ENCODE data around the gene NAA60. TPM values are rescaled to one million over a fixed set of nuclear protein-coding genes. Genes with fewer than 3 reads are reported as not detected.

The NAA60 gene
- total and polyA plus RNA-seq, 4 donors = 11.3 to 41.3 (median 25.6) TPM

DNA sequence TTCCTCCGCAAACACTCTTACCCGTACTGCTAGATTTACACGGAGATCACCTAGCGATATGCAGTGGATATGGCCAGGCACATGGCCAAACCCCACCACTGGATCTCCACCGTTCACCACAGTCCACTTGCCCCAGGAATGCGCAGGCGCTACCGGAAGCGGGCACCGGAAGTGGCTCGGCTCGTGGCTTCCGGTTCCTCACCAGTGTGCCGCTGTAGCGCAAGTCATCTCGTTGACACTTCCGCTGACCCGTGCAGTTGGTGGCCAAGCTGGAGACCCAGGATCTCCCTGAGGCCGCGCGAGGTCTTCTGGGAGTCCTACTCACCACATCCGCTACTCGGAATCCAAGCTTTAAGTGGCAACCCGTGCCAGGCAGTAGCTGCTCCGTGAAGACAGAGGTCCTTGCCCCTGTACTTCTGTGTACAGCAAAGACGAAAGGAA, 11.7 kb upstream of the NAA60 start:
- Histone ChIP-seq H3K27me3 (ENCODE audit: control insufficient read depth in 4 of 4, insufficient read depth in 4 of 4, low read length in 3 of 4) (no peaks in the 10 kb centered on the region), H3K36me3 (ENCODE audit: control insufficient read depth in 4 of 4, insufficient read depth in 3 of 4, low read depth in 1 of 4, low read length in 3 of 4) (peaks cover 1 to 9% (median 6%) of the 10 kb centered on the region in 4 donors), H3K9me3 (ENCODE audit: control insufficient read depth in 4 of 4, low read length in 3 of 4) (peaks cover 0 to 6% (median 3%) of the 10 kb centered on the region in 4 donors), H3K9ac (ENCODE audit: low read depth in 1 of 2, low read length in 2 of 2) (no peak overlapping the region), H3K4me1 (ENCODE audit: control insufficient read depth in 4 of 4, insufficient read depth in 4 of 4, low read length in 3 of 4) (no peaks in the 10 kb centered on the region), H3K27ac (ENCODE audit: low read depth in 1 of 2, low read length in 2 of 2) (no peak overlapping the region), H3K4me3 (ENCODE audit: low read depth in 1 of 3, low read length in 3 of 3) (peak overlapping the region in 2 of 3 donors; percentile 49)
- 69% methylated on average over 26 of the region's 26 CpGs for WGBS
- peak; percentile 48 for DNase-seq (ENCODE audit: low spot score)
- TF ChIP-seq GABPA (IDR thresholded peaks at IDR 0.05 in 1 of 2, conservative IDR thresholded peaks at IDR 0.05 in 1 of 2) = peak; percentile 76 to 91
- TF ChIP-seq, protein P1, sequence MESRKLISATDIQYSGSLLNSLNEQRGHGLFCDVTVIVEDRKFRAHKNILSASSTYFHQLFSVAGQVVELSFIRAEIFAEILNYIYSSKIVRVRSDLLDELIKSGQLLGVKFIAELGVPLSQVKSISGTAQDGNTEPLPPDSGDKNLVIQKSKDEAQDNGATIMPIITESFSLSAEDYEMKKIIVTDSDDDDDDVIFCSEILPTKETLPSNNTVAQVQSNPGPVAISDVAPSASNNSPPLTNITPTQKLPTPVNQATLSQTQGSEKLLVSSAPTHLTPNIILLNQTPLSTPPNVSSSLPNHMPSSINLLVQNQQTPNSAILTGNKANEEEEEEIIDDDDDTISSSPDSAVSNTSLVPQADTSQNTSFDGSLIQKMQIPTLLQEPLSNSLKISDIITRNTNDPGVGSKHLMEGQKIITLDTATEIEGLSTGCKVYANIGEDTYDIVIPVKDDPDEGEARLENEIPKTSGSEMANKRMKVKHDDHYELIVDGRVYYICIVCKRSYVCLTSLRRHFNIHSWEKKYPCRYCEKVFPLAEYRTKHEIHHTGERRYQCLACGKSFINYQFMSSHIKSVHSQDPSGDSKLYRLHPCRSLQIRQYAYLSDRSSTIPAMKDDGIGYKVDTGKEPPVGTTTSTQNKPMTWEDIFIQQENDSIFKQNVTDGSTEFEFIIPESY (IDR thresholded peaks at IDR 0.05) = no peak
- TF ChIP-seq HNF4G (IDR thresholded peaks at IDR 0.05) = no peak

DNA sequence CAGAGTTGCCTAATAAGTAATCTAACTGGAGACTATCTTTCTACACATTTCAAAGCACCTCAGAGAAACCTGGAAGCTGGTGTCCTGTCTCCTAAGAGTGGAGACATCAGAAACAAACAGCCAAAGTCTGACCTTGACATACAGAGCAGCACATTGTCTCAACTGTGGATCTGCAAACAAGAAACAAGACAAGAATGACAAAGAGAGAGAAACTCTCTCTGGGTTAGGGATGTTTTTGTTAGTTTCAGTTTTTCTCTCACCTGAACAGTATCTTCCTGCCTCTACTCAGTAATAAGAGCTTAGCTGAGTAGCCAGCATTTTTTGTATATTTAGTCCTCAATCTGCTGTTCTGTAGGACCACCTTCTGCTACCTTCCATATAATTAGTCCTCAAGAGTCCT, 9.1 kb upstream of the NAA60 start:
- peaks cover 1 to 12% (median 9%) of the 10 kb centered on the region in 4 donors for H3K36me3 ChIP-seq (ENCODE audit: control insufficient read depth in 4 of 4, insufficient read depth in 3 of 4, low read depth in 1 of 4, low read length in 3 of 4)
- no peaks in the 10 kb centered on the region for H3K4me1 ChIP-seq (ENCODE audit: control insufficient read depth in 4 of 4, insufficient read depth in 4 of 4, low read length in 3 of 4)
- TF ChIP-seq RAD21 (IDR thresholded peaks at IDR 0.05) (no peak), FOXA1 (IDR thresholded peaks at IDR 0.05) (no peak), EGR1 (IDR thresholded peaks at IDR 0.05; ENCODE audit: low read depth in 2 of 2) (no peak), SP1 (IDR thresholded peaks at IDR 0.05) (no peak)
- TF ChIP-seq, protein P2, sequence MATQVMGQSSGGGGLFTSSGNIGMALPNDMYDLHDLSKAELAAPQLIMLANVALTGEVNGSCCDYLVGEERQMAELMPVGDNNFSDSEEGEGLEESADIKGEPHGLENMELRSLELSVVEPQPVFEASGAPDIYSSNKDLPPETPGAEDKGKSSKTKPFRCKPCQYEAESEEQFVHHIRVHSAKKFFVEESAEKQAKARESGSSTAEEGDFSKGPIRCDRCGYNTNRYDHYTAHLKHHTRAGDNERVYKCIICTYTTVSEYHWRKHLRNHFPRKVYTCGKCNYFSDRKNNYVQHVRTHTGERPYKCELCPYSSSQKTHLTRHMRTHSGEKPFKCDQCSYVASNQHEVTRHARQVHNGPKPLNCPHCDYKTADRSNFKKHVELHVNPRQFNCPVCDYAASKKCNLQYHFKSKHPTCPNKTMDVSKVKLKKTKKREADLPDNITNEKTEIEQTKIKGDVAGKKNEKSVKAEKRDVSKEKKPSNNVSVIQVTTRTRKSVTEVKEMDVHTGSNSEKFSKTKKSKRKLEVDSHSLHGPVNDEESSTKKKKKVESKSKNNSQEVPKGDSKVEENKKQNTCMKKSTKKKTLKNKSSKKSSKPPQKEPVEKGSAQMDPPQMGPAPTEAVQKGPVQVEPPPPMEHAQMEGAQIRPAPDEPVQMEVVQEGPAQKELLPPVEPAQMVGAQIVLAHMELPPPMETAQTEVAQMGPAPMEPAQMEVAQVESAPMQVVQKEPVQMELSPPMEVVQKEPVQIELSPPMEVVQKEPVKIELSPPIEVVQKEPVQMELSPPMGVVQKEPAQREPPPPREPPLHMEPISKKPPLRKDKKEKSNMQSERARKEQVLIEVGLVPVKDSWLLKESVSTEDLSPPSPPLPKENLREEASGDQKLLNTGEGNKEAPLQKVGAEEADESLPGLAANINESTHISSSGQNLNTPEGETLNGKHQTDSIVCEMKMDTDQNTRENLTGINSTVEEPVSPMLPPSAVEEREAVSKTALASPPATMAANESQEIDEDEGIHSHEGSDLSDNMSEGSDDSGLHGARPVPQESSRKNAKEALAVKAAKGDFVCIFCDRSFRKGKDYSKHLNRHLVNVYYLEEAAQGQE (IDR thresholded peaks at IDR 0.05) = no peak
- DNase-seq (ENCODE audit: low spot score) = no peak
- peaks cover 0 to 9% (median 6%) of the 10 kb centered on the region in 4 donors for H3K9me3 ChIP-seq (ENCODE audit: control insufficient read depth in 4 of 4, low read length in 3 of 4)
- H3K4me3 ChIP-seq (ENCODE audit: low read depth in 1 of 3, low read length in 3 of 3) = no peak overlapping the region
- H3K27ac ChIP-seq (ENCODE audit: low read depth in 1 of 2, low read length in 2 of 2) = no peak overlapping the region
- H3K9ac ChIP-seq (ENCODE audit: low read depth in 1 of 2, low read length in 2 of 2) = no peak overlapping the region
- H3K27me3 ChIP-seq (ENCODE audit: control insufficient read depth in 4 of 4, insufficient read depth in 4 of 4, low read length in 3 of 4) = no peaks in the 10 kb centered on the region

DNA sequence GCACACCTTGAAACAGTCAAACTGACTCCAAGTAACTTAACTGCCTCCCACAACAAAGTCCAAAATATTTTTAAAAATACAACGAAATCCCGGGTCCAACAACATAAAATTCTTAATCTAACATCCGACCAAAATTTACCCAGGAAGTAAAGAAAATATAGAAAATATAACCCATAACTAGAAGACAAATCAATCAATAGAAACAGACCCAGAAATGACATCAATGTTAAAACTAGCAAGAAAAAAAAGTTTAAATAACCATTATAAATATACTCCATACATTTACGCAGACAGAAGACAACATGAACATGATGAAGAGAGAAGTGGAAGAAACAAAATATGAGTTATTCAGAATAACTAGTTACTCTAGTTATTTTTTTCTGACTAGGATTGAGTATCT, 3.8 kb upstream of the NAA60 start:
- Histone ChIP-seq H3K9me3 (ENCODE audit: control insufficient read depth in 4 of 4, low read length in 3 of 4) (peaks cover 0 to 12% (median 6%) of the 10 kb centered on the region in 4 donors), H3K9ac (ENCODE audit: low read depth in 1 of 2, low read length in 2 of 2) (no peak overlapping the region), H3K27me3 (ENCODE audit: control insufficient read depth in 4 of 4, insufficient read depth in 4 of 4, low read length in 3 of 4) (no peaks in the 10 kb centered on the region), H3K4me1 (ENCODE audit: control insufficient read depth in 4 of 4, insufficient read depth in 4 of 4, low read length in 3 of 4) (peaks cover 0 to 13% (median 4%) of the 10 kb centered on the region in 4 donors), H3K27ac (ENCODE audit: low read depth in 1 of 2, low read length in 2 of 2) (no peak overlapping the region), H3K4me3 (ENCODE audit: low read depth in 1 of 3, low read length in 3 of 3) (no peak overlapping the region), H3K36me3 (ENCODE audit: control insufficient read depth in 4 of 4, insufficient read depth in 3 of 4, low read depth in 1 of 4, low read length in 3 of 4) (peaks cover 0 to 15% (median 6%) of the 10 kb centered on the region in 4 donors)
- 89% methylated on average over 4 of the region's 4 CpGs for WGBS
- no peak for DNase-seq (ENCODE audit: low spot score)
- TF ChIP-seq RXRA (IDR thresholded peaks at IDR 0.05) (no peak), FOXA1 (IDR thresholded peaks at IDR 0.05) (no peak), JUND (IDR thresholded peaks at IDR 0.05) (no peak), HNF4A (conservative IDR thresholded peaks at IDR 0.05) (no peak), HNF4G (IDR thresholded peaks at IDR 0.05) (no peak), EGR1 (IDR thresholded peaks at IDR 0.05; ENCODE audit: low read depth in 2 of 2) (no peak), SP1 (IDR thresholded peaks at IDR 0.05) (no peak), GABPA (IDR thresholded peaks at IDR 0.05 in 1 of 2, conservative IDR thresholded peaks at IDR 0.05 in 1 of 2) (no peak)
- TF ChIP-seq, protein P2 (IDR thresholded peaks at IDR 0.05) = no peak
- TF ChIP-seq, protein P3, sequence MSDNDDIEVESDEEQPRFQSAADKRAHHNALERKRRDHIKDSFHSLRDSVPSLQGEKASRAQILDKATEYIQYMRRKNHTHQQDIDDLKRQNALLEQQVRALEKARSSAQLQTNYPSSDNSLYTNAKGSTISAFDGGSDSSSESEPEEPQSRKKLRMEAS (IDR thresholded peaks at IDR 0.05) = no peak

Measured in liver (tissue), 9 donors.